Activated CD4-positive, CD25-positive, alpha-beta regulatory T cell (primary cell): Measurements from ENCODE around the gene KSR2.
"Not testable (repeated sequence)": the region's sequence is repeated elsewhere in the genome, so short reads cannot be mapped to it uniquely, and the experiment has no call there.

Experiments
- DNase-seq, 4 experiments: peaks; one replicate each; lab custom pipeline; 2025; lab: John Stamatoyannopoulos, UW

Gene KSR2

GRCh38 chr12:117820216-117820907 is 148.4 kb downstream of the KSR2 start:
- no peak for DNase-seq

- no peak for DNase-seq
Measured at GRCh38 chr12:117819160-117819559, 149.6 kb downstream of the KSR2 start.

GRCh38 chr12:117818400-117818799 is 150.4 kb downstream of the KSR2 start:
- no peak for DNase-seq

GRCh38 chr12:117809509-117809908 is 159.3 kb downstream of the KSR2 start:
- no peak for DNase-seq

- DNase-seq: no peak
Measured at GRCh38 chr12:117807946-117808345, 160.8 kb downstream of the KSR2 start.

- DNase-seq: no peak
Measured at GRCh38 chr12:117807355-117807754, 161.4 kb downstream of the KSR2 start.

GRCh38 chr12:117805865-117806264 is 162.9 kb downstream of the KSR2 start:
- no peak for DNase-seq

- no peak for DNase-seq
Measured at GRCh38 chr12:117803001-117803400, 165.8 kb downstream of the KSR2 start.

GRCh38 chr12:117800711-117801110 is 168.1 kb downstream of the KSR2 start:
- DNase-seq: not testable (repeated sequence)

- no peak for DNase-seq
Measured at GRCh38 chr12:117797202-117797601, 171.6 kb downstream of the KSR2 start.

- DNase-seq: no peak
Measured at GRCh38 chr12:117792877-117793424, 175.8 kb downstream of the KSR2 start.

- no peak for DNase-seq
Measured at GRCh38 chr12:117792471-117792870, 176.3 kb downstream of the KSR2 start.

- DNase-seq: no peak
Measured at GRCh38 chr12:117790948-117791347, 177.8 kb downstream of the KSR2 start.

- DNase-seq: no peak
Measured at GRCh38 chr12:117790198-117790597, 178.6 kb downstream of the KSR2 start.

- no peak for DNase-seq
Measured at GRCh38 chr12:117789195-117789912, 179.4 kb downstream of the KSR2 start.

- no peak for DNase-seq
Measured at GRCh38 chr12:117778656-117779055, 190.1 kb downstream of the KSR2 start.

- no peak for DNase-seq
Measured at GRCh38 chr12:117774941-117775775, 193.6 kb downstream of the KSR2 start.

- no peak for DNase-seq
Measured at GRCh38 chr12:117768860-117769259, 199.9 kb downstream of the KSR2 start.

- DNase-seq: no peak
Measured at GRCh38 chr12:117766008-117766407, 202.8 kb downstream of the KSR2 start.

GRCh38 chr12:117762143-117762542 is 206.6 kb downstream of the KSR2 start:
- DNase-seq: no peak

GRCh38 chr12:117761528-117762100 is 207.2 kb downstream of the KSR2 start:
- DNase-seq: no peak

- DNase-seq: no peak
Measured at GRCh38 chr12:117760990-117761389, 207.8 kb downstream of the KSR2 start.
